ENCODE measurements around the gene UBE2Q2.
"Not testable (repeated sequence)": the region's sequence is repeated elsewhere in the genome, so short reads cannot be mapped to it uniquely, and the experiment has no call there.

UBE2Q2 gene

GRCh38 chr15:75842722-75843677, at the start of gene UBE2Q2:
UBE2Q2 (plus strand) TSS chr15:75843447; CDS start chr15:75843667, 220 bp downstream.
- no peaks in the 10 kb centered on the region for H3K9me3 ChIP-seq (ENCODE audit: insufficient read depth, low read depth, low read length)
- peaks cover 7% of the 10 kb centered on the region; the same call in 1 of the 2 replicates for H3K36me3 ChIP-seq (ENCODE audit: insufficient read depth, low read depth, low read length)
- peaks cover 18% of the 10 kb centered on the region; the same call in 1 of the 2 replicates for H3K4me1 ChIP-seq (ENCODE audit: insufficient read depth, low read length)
- H3K9ac ChIP-seq (ENCODE audit: low read depth, low read length): peak within 1 kb of the TSS; percentile 92
- H3K27ac ChIP-seq (ENCODE audit: low read length): peak within 1 kb of the TSS; percentile 40
- peaks cover 23% of the 10 kb centered on the region for H3K27me3 ChIP-seq (ENCODE audit: insufficient read depth, low read length)
- H3K4me3 ChIP-seq (ENCODE audit: low read length): peak within 1 kb of the TSS; percentile 96

- H3K36me3 ChIP-seq (ENCODE audit: insufficient read depth, low read depth, low read length): no peaks in the 10 kb centered on the region
- no peak overlapping the region for H3K27ac ChIP-seq (ENCODE audit: low read length)
- H3K9me3 ChIP-seq (ENCODE audit: insufficient read depth, low read depth, low read length): no peaks in the 10 kb centered on the region
- no peak overlapping the region for H3K4me3 ChIP-seq (ENCODE audit: low read length)
- no peaks in the 10 kb centered on the region for H3K4me1 ChIP-seq (ENCODE audit: insufficient read depth, low read length)
- peaks cover 12% of the 10 kb centered on the region for H3K27me3 ChIP-seq (ENCODE audit: insufficient read depth, low read length)
- no peak overlapping the region for H3K9ac ChIP-seq (ENCODE audit: low read depth, low read length)
Observed at GRCh38 chr15:75796321-75796720, 46.9 kb upstream of the UBE2Q2 start.

GRCh38 chr15:75797146-75797545, 46.1 kb upstream of the UBE2Q2 start:
- not testable (repeated sequence) for H3K36me3 ChIP-seq (ENCODE audit: insufficient read depth, low read depth, low read length); H3K9ac ChIP-seq (ENCODE audit: low read depth, low read length); H3K4me1 ChIP-seq (ENCODE audit: insufficient read depth, low read length); H3K27ac ChIP-seq (ENCODE audit: low read length); H3K4me3 ChIP-seq (ENCODE audit: low read length); H3K9me3 ChIP-seq (ENCODE audit: insufficient read depth, low read depth, low read length)
- peaks cover 20% of the 10 kb centered on the region for H3K27me3 ChIP-seq (ENCODE audit: insufficient read depth, low read length)

- H3K36me3 ChIP-seq (ENCODE audit: insufficient read depth, low read depth, low read length): no peaks in the 10 kb centered on the region
- H3K27ac ChIP-seq (ENCODE audit: low read length): no peak overlapping the region
- H3K27me3 ChIP-seq (ENCODE audit: insufficient read depth, low read length): peaks cover 31% of the 10 kb centered on the region
- H3K4me1 ChIP-seq (ENCODE audit: insufficient read depth, low read length): no peaks in the 10 kb centered on the region
- no peak overlapping the region for H3K4me3 ChIP-seq (ENCODE audit: low read length)
- H3K9ac ChIP-seq (ENCODE audit: low read depth, low read length): no peak overlapping the region
- H3K9me3 ChIP-seq (ENCODE audit: insufficient read depth, low read depth, low read length): no peaks in the 10 kb centered on the region
Observed at GRCh38 chr15:75799190-75799589, 44.1 kb upstream of the UBE2Q2 start.

GRCh38 chr15:75800409-75800808, 42.8 kb upstream of the UBE2Q2 start:
- not testable (repeated sequence) for H3K9ac ChIP-seq (ENCODE audit: low read depth, low read length); H3K4me3 ChIP-seq (ENCODE audit: low read length); H3K9me3 ChIP-seq (ENCODE audit: insufficient read depth, low read depth, low read length); H3K27ac ChIP-seq (ENCODE audit: low read length); H3K36me3 ChIP-seq (ENCODE audit: insufficient read depth, low read depth, low read length); H3K4me1 ChIP-seq (ENCODE audit: insufficient read depth, low read length)
- H3K27me3 ChIP-seq (ENCODE audit: insufficient read depth, low read length): peaks cover 31% of the 10 kb centered on the region

- H3K9me3 ChIP-seq (ENCODE audit: insufficient read depth, low read depth, low read length): no peaks in the 10 kb centered on the region
- peak overlapping the region; percentile 53 for H3K4me3 ChIP-seq (ENCODE audit: low read length)
- no peak overlapping the region; the same call in 1 of the 2 replicates for H3K9ac ChIP-seq (ENCODE audit: low read depth, low read length)
- no peaks in the 10 kb centered on the region for H3K36me3 ChIP-seq (ENCODE audit: insufficient read depth, low read depth, low read length)
- H3K27me3 ChIP-seq (ENCODE audit: insufficient read depth, low read length): peaks cover 31% of the 10 kb centered on the region
- H3K27ac ChIP-seq (ENCODE audit: low read length): no peak overlapping the region
- no peaks in the 10 kb centered on the region for H3K4me1 ChIP-seq (ENCODE audit: insufficient read depth, low read length)
Observed at GRCh38 chr15:75801859-75802593, 41.2 kb upstream of the UBE2Q2 start.

- not testable (repeated sequence) for H3K4me1 ChIP-seq (ENCODE audit: insufficient read depth, low read length); H3K27ac ChIP-seq (ENCODE audit: low read length); H3K9me3 ChIP-seq (ENCODE audit: insufficient read depth, low read depth, low read length); H3K27me3 ChIP-seq (ENCODE audit: insufficient read depth, low read length); H3K4me3 ChIP-seq (ENCODE audit: low read length); H3K36me3 ChIP-seq (ENCODE audit: insufficient read depth, low read depth, low read length); H3K9ac ChIP-seq (ENCODE audit: low read depth, low read length)
Observed at GRCh38 chr15:75807486-75807885, 35.8 kb upstream of the UBE2Q2 start.

GRCh38 chr15:75808009-75808408, 35.2 kb upstream of the UBE2Q2 start:
- H3K4me1 ChIP-seq (ENCODE audit: insufficient read depth, low read length); H3K27ac ChIP-seq (ENCODE audit: low read length); H3K36me3 ChIP-seq (ENCODE audit: insufficient read depth, low read depth, low read length); H3K9ac ChIP-seq (ENCODE audit: low read depth, low read length); H3K27me3 ChIP-seq (ENCODE audit: insufficient read depth, low read length); H3K4me3 ChIP-seq (ENCODE audit: low read length); H3K9me3 ChIP-seq (ENCODE audit: insufficient read depth, low read depth, low read length): not testable (repeated sequence)

GRCh38 chr15:75808563-75808962, 34.7 kb upstream of the UBE2Q2 start:
- H3K4me1 ChIP-seq (ENCODE audit: insufficient read depth, low read length): no peaks in the 10 kb centered on the region
- H3K9me3 ChIP-seq (ENCODE audit: insufficient read depth, low read depth, low read length): no peaks in the 10 kb centered on the region
- H3K27me3 ChIP-seq (ENCODE audit: insufficient read depth, low read length): no peaks in the 10 kb centered on the region
- no peak overlapping the region for H3K4me3 ChIP-seq (ENCODE audit: low read length)
- no peak overlapping the region for H3K9ac ChIP-seq (ENCODE audit: low read depth, low read length)
- no peaks in the 10 kb centered on the region for H3K36me3 ChIP-seq (ENCODE audit: insufficient read depth, low read depth, low read length)
- H3K27ac ChIP-seq (ENCODE audit: low read length): no peak overlapping the region

- H3K4me3 ChIP-seq (ENCODE audit: low read length): no peak overlapping the region
- no peak overlapping the region for H3K9ac ChIP-seq (ENCODE audit: low read depth, low read length)
- H3K9me3 ChIP-seq (ENCODE audit: insufficient read depth, low read depth, low read length): no peaks in the 10 kb centered on the region
- H3K27me3 ChIP-seq (ENCODE audit: insufficient read depth, low read length): no peaks in the 10 kb centered on the region
- H3K36me3 ChIP-seq (ENCODE audit: insufficient read depth, low read depth, low read length): no peaks in the 10 kb centered on the region
- H3K4me1 ChIP-seq (ENCODE audit: insufficient read depth, low read length): no peaks in the 10 kb centered on the region
- H3K27ac ChIP-seq (ENCODE audit: low read length): no peak overlapping the region
Observed at GRCh38 chr15:75809986-75810750, 33.1 kb upstream of the UBE2Q2 start.

- H3K9ac ChIP-seq (ENCODE audit: low read depth, low read length): no peak overlapping the region
- H3K9me3 ChIP-seq (ENCODE audit: insufficient read depth, low read depth, low read length): no peaks in the 10 kb centered on the region
- no peak overlapping the region for H3K27ac ChIP-seq (ENCODE audit: low read length)
- no peak overlapping the region for H3K4me3 ChIP-seq (ENCODE audit: low read length)
- no peaks in the 10 kb centered on the region for H3K36me3 ChIP-seq (ENCODE audit: insufficient read depth, low read depth, low read length)
- H3K27me3 ChIP-seq (ENCODE audit: insufficient read depth, low read length): no peaks in the 10 kb centered on the region
- H3K4me1 ChIP-seq (ENCODE audit: insufficient read depth, low read length): no peaks in the 10 kb centered on the region
Observed at GRCh38 chr15:75810874-75811498, 32.3 kb upstream of the UBE2Q2 start.
